H1 (cell line): Measurements from ENCODE around the gene KNCN. TPM values are rescaled to one million over a fixed set of nuclear protein-coding genes. Genes with fewer than 3 reads are reported as not detected.

Experiments used
- BRCA1 ChIP-seq: IDR thresholded peaks from 2 replicates; pipeline ENCODE4 v1.6.1; 2012; ENCODE audit warnings: low read depth, low read length, improper control_type of control experiment
- PHF8 ChIP-seq: fragments of 200-600 bp; sonication (generic); conservative IDR thresholded peaks from 2 replicates; pipeline ENCODE4 v1.7.1; 2012; ENCODE audit warnings: low read depth, mild to moderate bottlenecking, inconsistent platforms, low read length, moderate library complexity
- SIN3A ChIP-seq, 2 experiments: IDR thresholded peaks in 1 of 2; conservative IDR thresholded peaks in 1 of 2; 2 replicates each; pipeline ENCODE4 v1.6.1; 2011 to 2012; ENCODE audit warnings: low read length in 2 of 2, improper control_type of control experiment in 1 of 2, low read depth in 1 of 2, mild to moderate bottlenecking in 1 of 2
- polyA plus RNA-seq, 7 experiments: library from polyadenylated mRNA; depleted of rRNA in 3 of 7; stranded (reverse) in 5 of 7; unstranded in 2 of 7; fragments of >200 nt in 5 of 7; fragments of 200-250 nt in 2 of 7; gene quantifications; 1 replicate in 5 of 7; 2 replicates in 1 of 7; 4 replicates in 1 of 7; pipeline versions ENCODE4 v1.2.1 to v1.2.3, GENCODE V29; 2011 to 2013; ENCODE audit warnings: missing spikeins in 2 of 7, mixed read lengths in 2 of 7
- total RNA-seq: library from RNA; stranded (reverse); fragmentation: NEBNext Ultra II Directional; extraction: Animal tissue kit (Norgen Biotek cat#: 25700); gene quantifications from 2 replicates; pipeline ENCODE4 v1.2.1, GENCODE V29; 2021
- TF ChIP-seq, protein P1 (sequence below): fragments of 300-600 bp; sonication (generic); IDR thresholded peaks from 2 replicates; pipeline ENCODE4 v1.7.1; 2012; ENCODE audit warnings: low read length, moderate library complexity, mild to moderate bottlenecking, inconsistent platforms; ENCODE audit not compliant: insufficient replicate concordance
- TF ChIP-seq, protein P2 (sequence below): IDR thresholded peaks from 2 replicates; pipeline ENCODE4 v1.6.1; 2011; ENCODE audit warnings: low read depth, mild to moderate bottlenecking, low read length; ENCODE audit not compliant: insufficient read depth

KNCN gene
- total and polyA plus RNA-seq, 2 of the 8 experiments (the other 6 are each of a cell fraction or from before 2014, with no cell fraction given) = not detected

GRCh38 chr1:46512792-46513190, 38.7 kb downstream of the KNCN start (continued):
- TF ChIP-seq, protein P1, sequence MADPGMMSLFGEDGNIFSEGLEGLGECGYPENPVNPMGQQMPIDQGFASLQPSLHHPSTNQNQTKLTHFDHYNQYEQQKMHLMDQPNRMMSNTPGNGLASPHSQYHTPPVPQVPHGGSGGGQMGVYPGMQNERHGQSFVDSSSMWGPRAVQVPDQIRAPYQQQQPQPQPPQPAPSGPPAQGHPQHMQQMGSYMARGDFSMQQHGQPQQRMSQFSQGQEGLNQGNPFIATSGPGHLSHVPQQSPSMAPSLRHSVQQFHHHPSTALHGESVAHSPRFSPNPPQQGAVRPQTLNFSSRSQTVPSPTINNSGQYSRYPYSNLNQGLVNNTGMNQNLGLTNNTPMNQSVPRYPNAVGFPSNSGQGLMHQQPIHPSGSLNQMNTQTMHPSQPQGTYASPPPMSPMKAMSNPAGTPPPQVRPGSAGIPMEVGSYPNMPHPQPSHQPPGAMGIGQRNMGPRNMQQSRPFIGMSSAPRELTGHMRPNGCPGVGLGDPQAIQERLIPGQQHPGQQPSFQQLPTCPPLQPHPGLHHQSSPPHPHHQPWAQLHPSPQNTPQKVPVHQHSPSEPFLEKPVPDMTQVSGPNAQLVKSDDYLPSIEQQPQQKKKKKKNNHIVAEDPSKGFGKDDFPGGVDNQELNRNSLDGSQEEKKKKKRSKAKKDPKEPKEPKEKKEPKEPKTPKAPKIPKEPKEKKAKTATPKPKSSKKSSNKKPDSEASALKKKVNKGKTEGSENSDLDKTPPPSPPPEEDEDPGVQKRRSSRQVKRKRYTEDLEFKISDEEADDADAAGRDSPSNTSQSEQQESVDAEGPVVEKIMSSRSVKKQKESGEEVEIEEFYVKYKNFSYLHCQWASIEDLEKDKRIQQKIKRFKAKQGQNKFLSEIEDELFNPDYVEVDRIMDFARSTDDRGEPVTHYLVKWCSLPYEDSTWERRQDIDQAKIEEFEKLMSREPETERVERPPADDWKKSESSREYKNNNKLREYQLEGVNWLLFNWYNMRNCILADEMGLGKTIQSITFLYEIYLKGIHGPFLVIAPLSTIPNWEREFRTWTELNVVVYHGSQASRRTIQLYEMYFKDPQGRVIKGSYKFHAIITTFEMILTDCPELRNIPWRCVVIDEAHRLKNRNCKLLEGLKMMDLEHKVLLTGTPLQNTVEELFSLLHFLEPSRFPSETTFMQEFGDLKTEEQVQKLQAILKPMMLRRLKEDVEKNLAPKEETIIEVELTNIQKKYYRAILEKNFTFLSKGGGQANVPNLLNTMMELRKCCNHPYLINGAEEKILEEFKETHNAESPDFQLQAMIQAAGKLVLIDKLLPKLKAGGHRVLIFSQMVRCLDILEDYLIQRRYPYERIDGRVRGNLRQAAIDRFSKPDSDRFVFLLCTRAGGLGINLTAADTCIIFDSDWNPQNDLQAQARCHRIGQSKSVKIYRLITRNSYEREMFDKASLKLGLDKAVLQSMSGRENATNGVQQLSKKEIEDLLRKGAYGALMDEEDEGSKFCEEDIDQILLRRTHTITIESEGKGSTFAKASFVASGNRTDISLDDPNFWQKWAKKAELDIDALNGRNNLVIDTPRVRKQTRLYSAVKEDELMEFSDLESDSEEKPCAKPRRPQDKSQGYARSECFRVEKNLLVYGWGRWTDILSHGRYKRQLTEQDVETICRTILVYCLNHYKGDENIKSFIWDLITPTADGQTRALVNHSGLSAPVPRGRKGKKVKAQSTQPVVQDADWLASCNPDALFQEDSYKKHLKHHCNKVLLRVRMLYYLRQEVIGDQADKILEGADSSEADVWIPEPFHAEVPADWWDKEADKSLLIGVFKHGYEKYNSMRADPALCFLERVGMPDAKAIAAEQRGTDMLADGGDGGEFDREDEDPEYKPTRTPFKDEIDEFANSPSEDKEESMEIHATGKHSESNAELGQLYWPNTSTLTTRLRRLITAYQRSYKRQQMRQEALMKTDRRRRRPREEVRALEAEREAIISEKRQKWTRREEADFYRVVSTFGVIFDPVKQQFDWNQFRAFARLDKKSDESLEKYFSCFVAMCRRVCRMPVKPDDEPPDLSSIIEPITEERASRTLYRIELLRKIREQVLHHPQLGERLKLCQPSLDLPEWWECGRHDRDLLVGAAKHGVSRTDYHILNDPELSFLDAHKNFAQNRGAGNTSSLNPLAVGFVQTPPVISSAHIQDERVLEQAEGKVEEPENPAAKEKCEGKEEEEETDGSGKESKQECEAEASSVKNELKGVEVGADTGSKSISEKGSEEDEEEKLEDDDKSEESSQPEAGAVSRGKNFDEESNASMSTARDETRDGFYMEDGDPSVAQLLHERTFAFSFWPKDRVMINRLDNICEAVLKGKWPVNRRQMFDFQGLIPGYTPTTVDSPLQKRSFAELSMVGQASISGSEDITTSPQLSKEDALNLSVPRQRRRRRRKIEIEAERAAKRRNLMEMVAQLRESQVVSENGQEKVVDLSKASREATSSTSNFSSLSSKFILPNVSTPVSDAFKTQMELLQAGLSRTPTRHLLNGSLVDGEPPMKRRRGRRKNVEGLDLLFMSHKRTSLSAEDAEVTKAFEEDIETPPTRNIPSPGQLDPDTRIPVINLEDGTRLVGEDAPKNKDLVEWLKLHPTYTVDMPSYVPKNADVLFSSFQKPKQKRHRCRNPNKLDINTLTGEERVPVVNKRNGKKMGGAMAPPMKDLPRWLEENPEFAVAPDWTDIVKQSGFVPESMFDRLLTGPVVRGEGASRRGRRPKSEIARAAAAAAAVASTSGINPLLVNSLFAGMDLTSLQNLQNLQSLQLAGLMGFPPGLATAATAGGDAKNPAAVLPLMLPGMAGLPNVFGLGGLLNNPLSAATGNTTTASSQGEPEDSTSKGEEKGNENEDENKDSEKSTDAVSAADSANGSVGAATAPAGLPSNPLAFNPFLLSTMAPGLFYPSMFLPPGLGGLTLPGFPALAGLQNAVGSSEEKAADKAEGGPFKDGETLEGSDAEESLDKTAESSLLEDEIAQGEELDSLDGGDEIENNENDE = no peak
- TF ChIP-seq PHF8 = no peak
- TF ChIP-seq SIN3A (conservative IDR thresholded peaks at IDR 0.05 in 1 of 2, IDR thresholded peaks at IDR 0.05 in 1 of 2; ENCODE audit: low read depth in 1 of 2, low read length in 2 of 2) = no peak
- no peak for TF ChIP-seq BRCA1
- TF ChIP-seq, protein P2, sequence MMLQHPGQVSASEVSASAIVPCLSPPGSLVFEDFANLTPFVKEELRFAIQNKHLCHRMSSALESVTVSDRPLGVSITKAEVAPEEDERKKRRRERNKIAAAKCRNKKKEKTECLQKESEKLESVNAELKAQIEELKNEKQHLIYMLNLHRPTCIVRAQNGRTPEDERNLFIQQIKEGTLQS = no peak
- TF ChIP-seq, all 59 proteins: peak for 0
